IgD-negative memory B cell (primary cell): ENCODE measurements around the gene PITPNM2. TPM values are rescaled to one million over a fixed set of nuclear protein-coding genes. Genes with fewer than 3 reads are reported as not detected.
"Not testable (repeated sequence)": the region's sequence is repeated elsewhere in the genome, so short reads cannot be mapped to it uniquely, and the experiment has no call there.

ENCODE experiments used
- H3K27ac Mint-ChIP-seq, 3 donors: one replicate each; pipeline ENCODE4 v1.8.0; 2020 to 2022; ENCODE audit warnings: mild to moderate bottlenecking in 3 of 3, mixed read lengths in 3 of 3, moderate library complexity in 1 of 3
- H3K27me3 Mint-ChIP-seq: one replicate; pipeline ENCODE4 v1.8.0; 2021; ENCODE audit warnings: mixed read lengths
- H3K36me3 Mint-ChIP-seq: one replicate; pipeline ENCODE4 v1.8.0; 2020; ENCODE audit warnings: mild to moderate bottlenecking, mixed read lengths
- H3K4me1 Mint-ChIP-seq, 3 donors: one replicate each; pipeline ENCODE4 v1.8.0; 2020 to 2022; ENCODE audit warnings: mixed read lengths in 3 of 3, mild to moderate bottlenecking in 1 of 3
- H3K4me3 Mint-ChIP-seq, 4 donors: one replicate each; pipeline ENCODE4 v1.8.0; 2020 to 2022; ENCODE audit warnings: mild to moderate bottlenecking in 4 of 4, mixed read lengths in 4 of 4, moderate library complexity in 3 of 4
- H3K9me3 Mint-ChIP-seq, 3 donors: one replicate each; pipeline ENCODE4 v1.8.0; 2020 to 2021; ENCODE audit warnings: mixed read lengths in 3 of 3, mild to moderate bottlenecking in 1 of 3
- polyA plus RNA-seq: library from polyadenylated mRNA; unstranded; fragments of 300-500 nt; fragmentation: Illumina TruSeq; gene quantifications from one replicate; pipeline ENCODE4 v1.2.3, GENCODE V29; 2021

PITPNM2 gene
- polyA plus RNA-seq, 1 donor from 2014 or later, result 0.95 TPM

DNA sequence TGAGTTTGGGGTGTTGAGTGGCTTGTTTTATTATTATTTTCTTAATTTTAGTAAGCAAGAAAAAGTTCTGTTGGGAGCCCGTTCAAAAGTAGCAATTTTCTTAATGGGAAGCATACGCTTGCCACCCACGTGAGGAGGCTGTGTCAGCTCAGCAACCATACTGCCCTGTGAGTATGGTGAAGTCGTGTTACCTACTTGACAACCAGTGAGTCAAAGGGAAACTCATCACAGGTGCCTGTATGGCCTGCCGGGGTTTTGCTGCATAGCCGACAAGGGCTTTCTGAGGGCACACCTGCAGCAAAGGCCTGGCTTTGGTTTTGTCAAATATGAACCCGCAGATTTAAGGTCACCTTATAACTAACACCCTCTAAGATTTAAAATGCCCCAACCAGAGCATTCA, 31.1 kb downstream of the PITPNM2 start:
- peak overlapping the region; percentile 58 to 94 (median 86) for H3K27ac Mint-ChIP-seq
- H3K36me3 Mint-ChIP-seq, result peaks cover 2% of the 10 kb centered on the region
- H3K4me1 Mint-ChIP-seq, result peaks cover 23 to 44% (median 40%) of the 10 kb centered on the region in 3 donors
- peaks cover 0 to 1% (median 0%) of the 10 kb centered on the region in 3 donors for H3K9me3 Mint-ChIP-seq
- H3K4me3 Mint-ChIP-seq, result peak overlapping the region in 3 of 4 donors; percentile 32 to 67 (median 61)
- H3K27me3 Mint-ChIP-seq, result peaks cover 6% of the 10 kb centered on the region

DNA sequence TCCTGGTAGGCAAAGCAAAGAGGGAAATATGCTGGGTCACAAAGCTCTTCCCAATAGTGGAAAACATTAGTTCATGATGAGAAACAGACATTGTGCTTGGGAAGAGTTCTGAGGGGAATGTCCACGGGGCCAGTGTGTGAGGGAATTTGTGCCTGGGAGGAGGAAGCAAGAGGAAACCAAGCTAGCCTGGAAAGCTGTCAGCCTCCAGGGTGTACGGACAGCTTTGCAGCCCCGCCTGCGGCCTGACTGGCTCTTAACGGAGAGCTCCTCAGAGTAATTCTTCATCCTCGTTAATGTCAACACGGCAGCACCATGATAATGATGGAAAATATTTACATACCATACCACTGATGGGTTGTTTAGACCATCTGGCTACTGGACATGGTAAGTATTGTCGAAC, 32.4 kb downstream of the PITPNM2 start:
- Mint-ChIP-seq H3K27me3 (peaks cover 6% of the 10 kb centered on the region), H3K27ac (peak overlapping the region; percentile 4 to 82 (median 31)), H3K4me1 (peaks cover 28 to 51% (median 42%) of the 10 kb centered on the region in 3 donors), H3K36me3 (peaks cover 2% of the 10 kb centered on the region), H3K4me3 (peak overlapping the region in 1 of 4 donors; percentile 17), H3K9me3 (peaks cover 0 to 1% (median 0%) of the 10 kb centered on the region in 3 donors)

DNA sequence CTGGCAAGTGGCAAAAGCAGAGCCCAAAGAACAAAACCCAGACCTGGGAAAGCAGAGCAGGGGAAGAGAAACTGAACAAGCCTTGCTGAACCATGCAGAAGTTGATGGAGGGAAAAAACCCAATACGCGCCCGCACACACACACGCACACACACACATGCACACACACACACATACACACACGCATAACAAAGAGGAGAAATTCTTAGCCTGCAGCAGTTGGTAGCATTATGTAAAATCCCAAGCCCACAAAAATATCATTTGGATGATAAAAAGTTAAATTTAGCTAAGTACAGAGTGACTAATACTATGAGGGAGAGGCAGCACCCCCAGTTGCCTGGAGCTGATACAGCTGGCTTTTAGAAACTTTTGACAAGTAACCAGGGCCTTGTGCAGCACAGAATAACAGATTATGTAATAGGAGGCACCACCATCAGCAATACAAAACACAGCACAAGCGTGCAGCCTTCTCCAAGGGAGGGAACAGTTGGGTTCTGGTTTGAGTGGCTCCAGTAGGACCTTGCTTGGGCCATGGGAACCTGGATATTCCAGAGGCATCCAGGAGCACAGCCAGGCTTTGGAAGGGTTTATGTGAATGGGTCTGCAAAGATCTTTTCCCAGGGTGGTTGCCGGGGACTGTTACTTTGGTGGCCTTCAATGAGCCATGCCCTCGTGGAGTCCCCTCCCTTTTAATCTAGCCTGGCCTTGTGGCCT, 35.3 kb downstream of the PITPNM2 start:
- Mint-ChIP-seq H3K27me3 (peaks cover 4% of the 10 kb centered on the region), H3K9me3 (peaks cover 0 to 1% (median 0%) of the 10 kb centered on the region in 3 donors), H3K27ac (peak overlapping the region; percentile 84 to 93 (median 87)), H3K36me3 (peaks cover 2% of the 10 kb centered on the region), H3K4me3 (peak overlapping the region; percentile 46 to 88 (median 64)), H3K4me1 (peaks cover 23 to 42% (median 30%) of the 10 kb centered on the region in 3 donors)

DNA sequence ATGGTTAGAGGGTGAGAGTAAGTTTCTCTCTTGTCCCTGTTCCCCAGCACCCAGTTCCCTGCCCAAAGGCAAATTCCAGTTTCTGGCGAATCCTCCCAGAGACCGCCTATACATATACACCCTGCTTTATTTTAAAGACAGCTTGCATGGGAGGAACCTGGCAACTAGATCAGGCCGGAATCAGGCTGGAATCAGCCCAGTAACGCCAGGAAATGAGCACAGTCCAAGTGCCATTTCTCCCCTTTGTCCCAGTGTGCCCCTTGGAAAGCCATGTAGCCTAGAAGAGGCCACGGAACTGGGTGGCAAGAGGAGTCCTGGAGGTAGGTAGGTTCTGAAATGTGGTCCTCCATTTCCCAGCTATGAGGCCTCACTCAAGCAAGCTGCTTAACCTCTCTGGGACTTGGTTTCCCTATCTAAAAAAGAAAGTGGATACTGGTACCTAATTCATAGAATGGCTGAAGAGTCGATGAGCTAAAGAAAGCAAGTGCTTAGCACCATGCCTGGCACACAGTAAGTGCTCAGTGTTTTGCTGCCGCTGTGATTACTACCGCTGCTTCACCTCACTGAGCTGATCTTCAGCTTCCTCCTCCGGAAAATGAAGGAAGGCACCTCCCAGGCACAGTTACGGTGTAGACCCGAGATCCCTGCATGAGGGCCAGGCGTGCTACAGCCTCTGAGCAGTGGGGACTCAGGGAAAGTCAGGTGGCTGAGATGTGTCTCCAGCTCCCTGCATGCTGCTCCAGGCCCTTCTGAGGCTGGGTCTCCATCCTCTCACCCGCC, 36.4 kb downstream of the PITPNM2 start:
- H3K9me3 Mint-ChIP-seq, result peaks cover 0 to 1% (median 0%) of the 10 kb centered on the region in 3 donors
- peaks cover 16 to 32% (median 19%) of the 10 kb centered on the region in 3 donors for H3K4me1 Mint-ChIP-seq
- peaks cover 4% of the 10 kb centered on the region for H3K27me3 Mint-ChIP-seq
- H3K36me3 Mint-ChIP-seq, result peaks cover 6% of the 10 kb centered on the region
- H3K4me3 Mint-ChIP-seq, result peak overlapping the region; percentile 3 to 88 (median 63)
- H3K27ac Mint-ChIP-seq, result peak overlapping the region; percentile 84 to 93 (median 87)

DNA sequence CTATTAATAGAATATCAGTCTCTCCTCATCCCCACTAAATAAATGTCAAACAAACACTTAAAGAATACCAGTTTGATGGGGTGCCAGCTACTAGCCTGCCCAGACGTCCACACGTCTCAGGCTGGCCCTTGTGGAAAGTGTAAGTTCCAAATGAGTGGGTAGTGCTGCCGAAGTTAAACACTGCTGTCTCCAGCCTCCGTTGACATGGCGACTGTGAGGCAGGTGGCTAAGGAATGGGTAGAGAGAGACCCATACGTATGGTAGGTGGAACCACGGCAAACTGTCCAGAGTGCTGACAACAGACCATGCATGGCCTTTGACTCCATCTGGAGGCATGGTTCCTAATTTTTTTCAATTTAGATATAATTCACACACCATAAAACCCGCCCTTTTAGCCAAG, 37.9 kb downstream of the PITPNM2 start:
- H3K27ac Mint-ChIP-seq, result no peak overlapping the region

DNA sequence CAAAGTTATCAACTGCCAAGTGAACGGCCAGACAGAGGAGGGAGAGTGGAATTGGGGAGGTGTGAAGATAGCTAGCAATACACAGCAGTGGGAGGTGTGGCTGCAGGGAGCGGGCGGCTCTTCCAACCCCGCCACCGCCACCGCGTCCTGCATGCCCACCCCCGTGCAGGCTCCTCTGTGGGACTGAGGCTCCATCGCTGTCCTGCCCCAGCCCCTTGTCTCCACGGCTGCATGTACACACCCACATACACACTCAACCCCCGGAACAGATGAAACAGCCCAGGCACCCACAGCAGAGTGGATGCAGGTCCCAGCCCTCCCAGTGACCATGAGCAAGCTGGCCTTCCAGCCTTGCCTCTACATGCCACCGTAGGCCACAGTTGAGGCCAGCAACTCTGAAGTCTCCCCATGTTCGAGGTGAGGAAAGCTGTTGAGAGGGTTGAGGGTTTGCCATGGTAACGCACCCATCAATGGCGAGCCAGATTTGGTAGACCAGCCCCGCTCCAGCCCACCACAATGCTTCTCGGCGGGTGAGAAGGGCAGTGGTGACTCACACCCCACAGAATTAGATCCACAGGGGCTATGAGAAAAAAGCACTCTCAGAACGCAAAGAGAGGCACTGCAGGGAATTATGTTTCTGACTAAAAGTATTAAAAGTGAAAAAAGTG, 39.3 kb downstream of the PITPNM2 start:
- Mint-ChIP-seq H3K4me1 (peaks cover 27 to 42% (median 29%) of the 10 kb centered on the region in 3 donors), H3K27ac (no peak overlapping the region), H3K9me3 (peaks cover 0 to 1% (median 0%) of the 10 kb centered on the region in 3 donors), H3K4me3 (no peak overlapping the region), H3K27me3 (peaks cover 5% of the 10 kb centered on the region), H3K36me3 (peaks cover 5% of the 10 kb centered on the region)

More for the DNA sequence above, 37.9 kb downstream of the PITPNM2 start:
- H3K4me3 Mint-ChIP-seq, result no peak overlapping the region
- H3K4me1 Mint-ChIP-seq, result peaks cover 16 to 28% (median 17%) of the 10 kb centered on the region in 3 donors
- peaks cover 0 to 1% (median 0%) of the 10 kb centered on the region in 3 donors for H3K9me3 Mint-ChIP-seq
- peaks cover 4% of the 10 kb centered on the region for H3K27me3 Mint-ChIP-seq
- peaks cover 4% of the 10 kb centered on the region for H3K36me3 Mint-ChIP-seq

DNA sequence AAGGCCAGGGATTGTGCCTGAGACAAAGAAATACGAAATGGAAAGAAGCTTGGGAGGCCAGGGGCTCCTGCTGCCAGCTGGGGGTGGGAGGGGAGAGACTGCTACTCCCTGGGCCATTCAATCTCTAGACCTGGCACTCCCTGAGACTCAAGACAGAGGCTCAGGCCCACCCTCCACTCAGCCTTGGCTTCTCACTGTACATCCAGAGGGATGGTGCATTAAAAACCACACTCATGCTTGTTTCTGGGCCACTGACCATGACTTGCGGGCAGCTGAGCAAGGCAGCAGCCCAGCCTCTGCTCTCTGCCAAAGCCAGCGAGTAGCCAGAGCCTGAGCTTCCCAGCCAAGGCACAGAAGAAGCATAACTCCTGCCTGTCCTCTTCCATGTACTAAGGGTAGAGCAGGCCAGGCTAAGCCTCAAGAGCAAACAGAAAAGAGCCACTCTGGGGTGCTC, 41.5 kb downstream of the PITPNM2 start:
- Mint-ChIP-seq H3K27ac (no peak overlapping the region), H3K9me3 (no peaks in the 10 kb centered on the region), H3K4me1 (peaks cover 26 to 35% (median 32%) of the 10 kb centered on the region in 3 donors), H3K4me3 (peak overlapping the region in 2 of 4 donors; percentile 17 to 37), H3K36me3 (peaks cover 5% of the 10 kb centered on the region), H3K27me3 (peaks cover 2% of the 10 kb centered on the region)

DNA sequence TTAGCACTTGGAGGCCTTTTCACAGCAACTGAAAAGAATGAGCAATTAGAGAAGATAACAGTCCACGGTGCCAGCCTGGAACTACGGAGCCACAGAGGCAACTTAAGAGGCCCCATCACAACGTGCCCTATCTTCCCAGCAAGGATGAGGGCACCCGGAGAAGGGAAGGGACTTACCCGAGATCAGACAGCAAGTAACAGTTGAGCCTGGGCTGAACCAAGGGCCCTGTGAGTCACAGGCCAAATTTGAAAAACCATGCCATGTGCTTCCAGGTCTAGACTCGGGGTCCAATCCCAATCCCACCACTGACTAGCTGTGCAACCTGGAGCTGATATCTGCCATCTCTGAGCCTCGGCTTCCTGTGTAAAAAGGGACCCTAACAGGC, 42.2 kb downstream of the PITPNM2 start:
- Mint-ChIP-seq H3K27me3 (peaks cover 2% of the 10 kb centered on the region), H3K4me1 (peaks cover 26 to 33% (median 31%) of the 10 kb centered on the region in 3 donors), H3K27ac (peak overlapping the region in 2 of 3 donors; percentile 32 to 59), H3K36me3 (peaks cover 5% of the 10 kb centered on the region), H3K4me3 (no peak overlapping the region), H3K9me3 (no peaks in the 10 kb centered on the region)

DNA sequence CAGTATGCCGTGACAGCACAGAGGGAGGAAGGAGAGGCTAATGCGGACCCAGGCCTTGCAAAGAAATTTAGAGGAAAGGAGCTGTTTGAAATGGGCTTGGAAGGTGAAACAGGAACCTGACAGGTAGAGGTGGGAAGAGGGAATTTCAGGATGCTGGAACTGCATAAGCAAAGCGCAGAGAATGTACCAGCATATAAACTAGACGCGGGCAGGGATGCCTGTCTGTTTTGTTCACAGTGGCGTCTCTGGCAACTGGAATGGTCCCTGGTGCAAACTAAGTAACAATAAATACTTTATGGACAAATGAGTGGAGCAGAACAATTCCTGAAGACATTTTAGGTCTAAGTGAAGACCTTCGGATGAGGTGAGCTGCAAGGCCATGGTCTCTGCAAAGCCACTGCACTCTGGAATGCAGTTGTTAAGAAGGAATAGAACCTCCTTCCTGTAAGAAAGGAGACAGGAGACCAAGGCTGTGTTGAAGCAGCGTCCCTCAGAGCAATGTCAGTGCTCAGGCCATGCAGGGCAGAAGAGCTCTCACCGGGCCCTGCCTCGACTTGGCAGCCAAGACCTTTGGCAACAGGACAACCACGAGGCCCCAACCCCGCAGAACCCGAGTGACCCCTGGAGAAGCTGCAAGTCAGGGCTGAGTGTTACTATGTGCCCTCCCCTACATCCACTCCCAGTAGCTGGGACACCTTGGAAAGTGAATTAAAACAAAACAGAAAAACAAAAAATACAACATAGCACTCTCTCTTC, 42.8 kb downstream of the PITPNM2 start:
- peaks cover 25 to 34% (median 33%) of the 10 kb centered on the region in 3 donors for H3K4me1 Mint-ChIP-seq
- H3K27ac Mint-ChIP-seq, result peak overlapping the region; percentile 32 to 86 (median 59)
- H3K4me3 Mint-ChIP-seq, result peak overlapping the region in 1 of 4 donors; percentile 42
- H3K36me3 Mint-ChIP-seq, result peaks cover 5% of the 10 kb centered on the region
- no peaks in the 10 kb centered on the region for H3K9me3 Mint-ChIP-seq
- peaks cover 2% of the 10 kb centered on the region for H3K27me3 Mint-ChIP-seq

DNA sequence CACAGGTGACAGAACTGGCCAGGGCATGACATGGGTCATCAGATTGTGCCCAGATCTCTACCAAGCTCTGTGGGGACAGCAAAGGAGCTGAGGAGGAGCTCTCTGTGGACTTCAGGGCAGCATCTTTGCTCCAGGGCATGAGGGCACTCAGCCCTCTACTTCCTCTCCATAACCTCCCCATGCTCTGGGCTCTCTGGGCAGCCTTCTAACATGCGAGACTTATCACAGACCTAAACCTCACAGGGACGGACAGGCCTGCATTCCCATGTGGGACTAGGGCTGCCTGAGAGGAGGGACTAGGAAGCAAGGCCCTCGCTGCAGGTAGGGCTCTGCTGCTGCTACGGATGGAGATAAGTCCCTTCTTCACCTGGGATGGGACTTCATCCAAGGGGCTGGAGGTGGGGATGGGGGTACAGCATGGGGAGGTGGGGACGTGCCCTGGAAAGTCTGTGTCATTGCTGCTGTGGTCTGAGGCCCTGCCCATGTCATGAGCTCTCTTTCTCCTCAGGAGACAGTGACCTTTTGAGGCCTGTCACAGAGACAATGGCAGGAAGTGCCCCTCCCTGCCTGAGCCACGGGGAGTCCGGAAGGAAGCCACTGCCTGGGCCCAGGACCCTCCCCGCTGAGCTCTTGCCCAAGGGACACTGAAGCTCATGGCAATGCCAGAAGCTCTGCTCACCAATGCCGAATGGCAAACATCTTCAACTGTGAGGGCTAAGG, 44.1 kb downstream of the PITPNM2 start:
- peaks cover 5% of the 10 kb centered on the region for H3K36me3 Mint-ChIP-seq
- peak overlapping the region; percentile 1 to 85 (median 73) for H3K4me3 Mint-ChIP-seq
- no peaks in the 10 kb centered on the region for H3K9me3 Mint-ChIP-seq
- H3K27ac Mint-ChIP-seq, result peak overlapping the region; percentile 59 to 89 (median 86)
- H3K4me1 Mint-ChIP-seq, result peaks cover 27 to 40% (median 35%) of the 10 kb centered on the region in 3 donors
- peaks cover 2% of the 10 kb centered on the region for H3K27me3 Mint-ChIP-seq

DNA sequence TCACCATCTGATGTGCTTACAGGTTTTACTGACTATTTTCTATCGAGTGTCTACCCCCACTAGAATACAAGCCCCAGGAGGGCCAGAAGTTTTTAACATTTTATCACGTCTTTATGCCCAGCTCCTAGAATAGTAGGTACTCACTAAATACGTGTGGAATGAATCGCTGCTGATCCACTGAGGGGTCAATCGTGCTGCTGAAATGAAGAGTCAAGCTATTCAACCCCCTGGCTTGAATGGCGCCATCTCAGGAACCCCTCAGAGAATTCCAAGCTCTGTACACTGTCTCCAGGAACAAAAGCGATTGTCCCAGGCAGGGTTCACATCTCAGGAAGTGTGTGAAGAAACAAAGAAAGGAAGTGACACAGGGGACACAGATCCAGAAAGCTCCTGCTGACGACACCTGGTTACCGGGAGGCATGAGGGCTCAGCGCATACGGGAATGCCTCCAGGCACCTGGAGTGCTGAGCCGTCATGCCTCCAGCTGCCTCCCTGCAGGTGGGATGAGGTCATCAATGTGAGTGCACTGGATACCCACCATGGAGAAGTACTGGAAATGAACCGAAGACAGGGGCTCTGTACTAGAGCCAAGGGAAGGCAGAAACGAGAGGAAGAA, 45.6 kb downstream of the PITPNM2 start:
- Mint-ChIP-seq H3K27ac (peak overlapping the region in 1 of 3 donors; percentile 14), H3K4me3 (peak overlapping the region in 2 of 4 donors; percentile 65 to 67), H3K36me3 (peaks cover 5% of the 10 kb centered on the region), H3K27me3 (peaks cover 2% of the 10 kb centered on the region), H3K9me3 (no peaks in the 10 kb centered on the region), H3K4me1 (peaks cover 27 to 44% (median 39%) of the 10 kb centered on the region in 3 donors)

DNA sequence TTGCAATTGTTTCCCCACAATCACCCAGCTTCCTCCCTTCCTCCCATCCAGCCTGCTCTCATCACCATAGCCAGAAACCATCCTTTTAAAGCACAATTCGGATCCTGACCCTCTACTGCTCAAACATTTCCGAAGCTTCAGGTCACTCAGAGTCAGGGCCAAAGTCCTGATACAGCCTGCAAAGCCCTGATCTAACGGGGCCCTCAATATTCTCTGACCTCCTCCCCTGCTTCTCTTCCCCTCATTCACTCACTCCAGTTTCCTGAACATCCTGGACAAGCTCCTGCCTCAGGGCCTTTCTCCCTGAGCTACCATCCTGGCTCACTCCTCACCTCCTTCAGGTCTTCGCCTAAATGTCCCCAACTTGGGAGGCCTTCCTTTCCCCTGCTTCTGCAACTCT, 46.1 kb downstream of the PITPNM2 start:
- H3K9me3 Mint-ChIP-seq, result no peaks in the 10 kb centered on the region

DNA sequence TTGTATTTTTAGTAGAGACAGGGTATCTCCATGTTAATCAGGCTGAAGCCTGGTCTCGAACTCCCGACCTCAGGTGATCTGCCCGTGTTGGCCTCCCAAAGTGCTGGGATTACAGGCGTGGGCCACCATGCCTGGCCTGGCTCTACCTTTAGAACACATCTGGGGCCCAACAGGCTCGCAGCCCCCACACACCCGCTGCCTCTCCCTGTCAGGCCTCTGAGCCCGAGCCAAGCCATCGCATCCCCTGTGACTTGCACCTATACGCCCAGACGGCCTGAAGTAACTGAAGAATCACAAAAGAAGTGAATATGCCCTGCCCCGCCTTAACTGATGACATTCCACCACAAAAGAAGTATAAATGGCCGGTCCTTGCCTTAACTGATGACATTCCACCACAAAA, 46.8 kb downstream of the PITPNM2 start:
- not testable (repeated sequence) for H3K36me3 Mint-ChIP-seq, H3K27ac Mint-ChIP-seq

More for the DNA sequence above, 46.1 kb downstream of the PITPNM2 start:
- Mint-ChIP-seq H3K4me3 (no peak overlapping the region), H3K4me1 (peaks cover 30 to 44% (median 42%) of the 10 kb centered on the region in 3 donors), H3K27ac (peak overlapping the region in 1 of 3 donors; percentile 48), H3K36me3 (peaks cover 4% of the 10 kb centered on the region), H3K27me3 (peaks cover 2% of the 10 kb centered on the region)

More for the DNA sequence above, 46.8 kb downstream of the PITPNM2 start:
- not testable (repeated sequence) for H3K27me3 Mint-ChIP-seq, H3K9me3 Mint-ChIP-seq
- Mint-ChIP-seq H3K4me1 (peaks cover 35 to 44% (median 44%) of the 10 kb centered on the region in 3 donors), H3K4me3 (peak overlapping the region in 1 of 4 donors; percentile 47)
